HepG2 (cell line): Measurements from ENCODE around the gene PRKCE. TPM values are rescaled to one million over a fixed set of nuclear protein-coding genes. Genes with fewer than 3 reads are reported as not detected.
A peak's percentile ranks its signal among the peaks of the same experiment; 100 is the strongest.

ENCODE experiments used
- ATAC-seq: fragments of 200-7000 bp; cut with Tn5 transposase; 3 replicates; pipeline ENCODE4 v1.9.1; 2020; ENCODE audit warnings: mild to moderate bottlenecking, moderate library complexity
- BruUV-seq: library from RNA; stranded (reverse); fragments of 400-500 nt; replicated peaks from 2 replicates; lab custom pipeline; 2021; lab: Mats Ljungman, UMichigan
- CTCF ChIA-PET: fragments of 300-600 bp; formaldehyde crosslinking; extraction: SDS; loops from one replicate; lab custom pipeline; 2021; ENCODE audit warnings: low total read pairs, inconsistent platforms, low intra/inter-chr PET ratio; lab: Yijun Ruan, JAX
- POLR2A ChIA-PET: fragments of 350-600 bp; sonication (Branson Sonifier 250); formaldehyde crosslinking; loops from one replicate; lab custom pipeline; 2020; ENCODE audit warnings: antibody characterized with exemption, inconsistent platforms; lab: Yijun Ruan, JAX
- DNase-seq: peaks from one replicate; pipeline ENCODE4 v3.0.0-alpha.2; 2015; ENCODE audit warnings: low spot score
- FAIRE-seq: peaks from 3 replicates; lab custom pipeline; 2011; peaks lifted over from hg19 to GRCh38; lab: Jason Lieb, UNC
- H2AFZ ChIP-seq: one replicate; pipeline ENCODE4 v1.6.1; 2011; ENCODE audit warnings: low read length, inconsistent platforms
- H3K27ac ChIP-seq: fragments of 300-600 bp; 3 replicates; pipeline ENCODE4 v1.8.0; 2011; ENCODE audit warnings: mixed run types, mild to moderate bottlenecking, mixed read lengths, low read length, inconsistent platforms; ENCODE audit not compliant: insufficient read depth; ENCODE audit errors: extremely low read length
- H3K27me3 ChIP-seq, 2 experiments: fragments of 200-600 bp in 1 of 2; 2 replicates in 1 of 2; 3 replicates in 1 of 2; pipeline versions ENCODE4 v1.6.0 to v1.8.0; 2011; ENCODE audit warnings: low read length in 2 of 2, mild to moderate bottlenecking in 2 of 2, moderate library complexity in 2 of 2, inconsistent platforms in 1 of 2; ENCODE audit not compliant: insufficient read depth in 2 of 2, control insufficient read depth in 1 of 2
- H3K36me3 ChIP-seq, 2 experiments: fragments of 200-600 bp in 1 of 2; replicated peaks in 1 of 2; 2 replicates in 1 of 2; 3 replicates in 1 of 2; pipeline versions ENCODE4 v1.5.1 to v1.8.0; 2011; ENCODE audit warnings: low read length in 2 of 2, inconsistent platforms in 1 of 2; ENCODE audit not compliant: insufficient read depth in 2 of 2, control insufficient read depth in 1 of 2
- H3K4me1 ChIP-seq: 2 replicates; pipeline ENCODE4 v1.5.1; 2012; ENCODE audit warnings: low read length, inconsistent platforms; ENCODE audit not compliant: insufficient read depth
- H3K4me2 ChIP-seq: 2 replicates; pipeline ENCODE4 v1.6.0; 2011; ENCODE audit warnings: low read depth, low read length, inconsistent platforms
- H3K4me3 ChIP-seq, 3 experiments: fragments of 200-600 bp in 1 of 3; sonication (generic), shearing (Covaris generic) in 1 of 3; replicated peaks in 1 of 3; 2 replicates each; pipeline ENCODE4 v1.5.1; 2011 to 2016; ENCODE audit warnings: low read length in 3 of 3, inconsistent platforms in 2 of 3, low read depth in 2 of 3, mild to moderate bottlenecking in 2 of 3, control low read depth in 1 of 3, mixed read lengths in 1 of 3; ENCODE audit not compliant: insufficient read depth in 1 of 3
- H3K79me2 ChIP-seq: one replicate; pipeline ENCODE4 v1.6.1; 2011; ENCODE audit warnings: low read length, inconsistent platforms; ENCODE audit not compliant: insufficient read depth
- H3K9ac ChIP-seq: 2 replicates; pipeline ENCODE4 v1.6.0; 2011; ENCODE audit warnings: mild to moderate bottlenecking, low read depth, low read length, inconsistent platforms; ENCODE audit not compliant: insufficient read depth
- H3K9me3 ChIP-seq: 2 replicates; pipeline ENCODE4 v1.5.1; 2012; ENCODE audit warnings: mild to moderate bottlenecking, low read length
- H4K20me1 ChIP-seq: 2 replicates; pipeline ENCODE4 v1.6.0; 2011; ENCODE audit warnings: inconsistent platforms, mild to moderate bottlenecking, low read length, moderate library complexity; ENCODE audit not compliant: insufficient read depth
- ATF7 ChIP-seq, 2 experiments: fragments of 450-650 bp in 1 of 2; sonication (generic) in 1 of 2; formaldehyde crosslinking in 1 of 2; IDR thresholded peaks; 2 replicates each; pipeline versions ENCODE4 v1.4.0 to v1.6.1; 2016 to 2020; ENCODE audit warnings: antibody characterized with exemption in 1 of 2, mild to moderate bottlenecking in 1 of 2, missing genetic modification reagents in 1 of 2
- KLF9 ChIP-seq: IDR thresholded peaks from 2 replicates; pipeline ENCODE4 v1.6.1; 2016; ENCODE audit warnings: low read depth
- NFE2 ChIP-seq: sonication (generic); formaldehyde crosslinking; IDR thresholded peaks from 2 replicates; pipeline ENCODE4 v1.4.0; 2020; ENCODE audit warnings: missing genetic modification reagents
- TEAD3 ChIP-seq: optimal IDR thresholded peaks from 2 replicates; pipeline ENCODE3; 2016; ENCODE audit warnings: borderline replicate concordance
- ZNF282 ChIP-seq: fragments of 450-650 bp; IDR thresholded peaks from 2 replicates; pipeline ENCODE4 v1.6.1; 2018; ENCODE audit not compliant: partially characterized antibody
- ZNF768 ChIP-seq: sonication (generic); formaldehyde crosslinking; IDR thresholded peaks from 2 replicates; pipeline ENCODE4 v1.4.0; 2020; ENCODE audit warnings: missing genetic modification reagents
- WGBS: methylation state at CpG from one replicate; pipeline ENCODE4 v1.1.6; 2017; ENCODE audit warnings: low lambda C conversion rate; 5-methylcytosine and 5-hydroxymethylcytosine counted together
- in situ Hi-C: cut with HindIII; loops from 2 replicates; pipeline ENCODE4 v1.10.0; 2017; ENCODE audit warnings: low pct_unique_long_range_greater_than_20kb; ENCODE audit not compliant: extremely low pct_ligation_motif_present
- intact Hi-C: fragments of 100-400 bp; cut with micrococcal nuclease; formaldehyde crosslinking; loops from one replicate; pipeline ENCODE4 v1.10.0; 2022; ENCODE audit not compliant: unreplicated experiment
- polyA plus RNA-seq, 8 experiments: library from polyadenylated mRNA; depleted of rRNA in 3 of 8; stranded (reverse) in 7 of 8; unstranded in 1 of 8; fragments of >200 nt; fragmentation: Illumina TruSeq in 4 of 8; extraction: Trizol in 4 of 8; gene quantifications; 2 replicates each; pipeline versions ENCODE4 v1.2.1 to v1.2.3, GENCODE V29; 2011 to 2016; ENCODE audit warnings: low read depth in 4 of 8, missing spikeins in 1 of 8, mixed read lengths in 1 of 8; ENCODE audit not compliant: insufficient read depth in 1 of 8
- total RNA-seq, 5 experiments: library from RNA; depleted of rRNA; stranded (reverse); fragments of >200 nt; fragmentation: Illumina TruSeq; extraction: Trizol; gene quantifications; 2 replicates each; pipeline ENCODE4 v1.2.3, GENCODE V29; 2016; ENCODE audit warnings: low read depth in 1 of 5

Gene PRKCE
- total and polyA plus RNA-seq, 2 of the 13 experiments (the other 11 are each of a cell fraction or from before 2014, with no cell fraction given) = 1.0 to 3.9 TPM

DNA sequence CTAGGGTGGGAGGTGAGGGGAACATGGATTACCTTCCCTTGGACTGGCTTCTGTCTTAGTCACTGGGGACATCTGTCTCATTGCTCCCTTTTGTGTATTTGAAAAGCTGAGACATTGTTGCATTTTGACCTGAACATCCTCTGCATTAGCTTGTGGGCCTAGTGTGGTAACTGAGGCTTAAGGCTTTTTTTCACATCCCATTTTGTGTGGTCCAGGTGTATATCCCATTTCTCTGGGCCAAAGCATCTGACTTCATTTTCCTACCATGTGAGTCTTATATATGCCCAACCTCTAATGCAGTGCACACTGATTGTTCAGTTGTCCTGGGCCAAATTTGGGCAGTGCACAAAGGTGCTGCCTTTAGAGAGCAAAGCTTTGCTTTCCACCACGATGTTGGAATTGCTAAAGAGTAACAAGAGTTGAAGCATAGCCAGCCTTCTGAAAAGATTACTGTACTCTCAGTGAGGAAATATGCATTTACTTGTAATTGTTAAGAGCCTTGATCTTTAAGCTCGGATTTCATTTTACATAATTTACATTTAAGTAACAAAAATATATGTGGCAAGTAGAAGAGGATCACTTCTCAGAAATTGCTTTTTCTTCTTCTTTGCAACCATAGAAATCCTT is 13.3 kb downstream of the PRKCE start:
- FAIRE-seq (no peak), DNase-seq (no peak), ATAC-seq (no peak)
- ChIA-PET POLR2A (no interaction called here), CTCF (no interaction called here)
- H3K27me3 ChIP-seq = no peaks in the 10 kb centered on the region
- 0 out of 2 replicates have a peak, but pooled peaks cover 3% of the 10 kb centered on the region for H4K20me1 ChIP-seq
- H3K79me2 ChIP-seq = no peaks in the 10 kb centered on the region
- intact Hi-C loops = no loop called here
- H3K4me2 ChIP-seq = no peak overlapping the region
- 28% methylated on average over 2 of the region's 2 CpGs for WGBS
- no peak for TF ChIP-seq TEAD3
- TF ChIP-seq NFE2 (CRISPR knock-in tag) = no peak
- no peak for TF ChIP-seq KLF9 (CRISPR knock-in tag)
- TF ChIP-seq ATF7 (IDR thresholded peaks at IDR 0.05) = no peak
- no peak for TF ChIP-seq ATF7 (CRISPR knock-in tag; IDR thresholded peaks at IDR 0.05)
- no peaks in the 10 kb centered on the region for H3K9me3 ChIP-seq
- no peak overlapping the region for H3K4me3 ChIP-seq
- in situ Hi-C loops = no loop called here
- no peak overlapping the region for H3K9ac ChIP-seq
- no peak overlapping the region for H3K27ac ChIP-seq
- H2AFZ ChIP-seq = no peak overlapping the region
- H3K36me3 ChIP-seq = no peaks in the 10 kb centered on the region
- H3K4me1 ChIP-seq = no peaks in the 10 kb centered on the region
- BruUV-seq = no TSS peak

DNA sequence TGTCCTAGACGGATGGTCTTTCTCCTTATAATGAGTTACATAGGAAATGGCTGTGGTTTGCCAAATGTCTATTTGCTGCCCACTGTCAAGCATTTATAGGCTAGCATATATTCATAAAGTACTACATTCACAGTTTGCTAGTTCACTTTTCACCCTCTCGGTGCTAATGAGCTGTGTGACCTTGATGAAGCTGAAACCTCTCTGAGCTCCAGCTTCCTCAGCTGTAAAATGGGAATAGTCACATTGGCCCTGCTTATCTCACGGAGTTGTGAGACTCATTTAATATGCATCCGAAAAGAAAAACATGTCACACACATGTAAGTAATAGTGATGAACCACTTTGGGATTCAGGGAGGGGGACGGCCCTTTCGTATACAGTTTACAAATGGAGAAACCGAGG is 17.0 kb downstream of the PRKCE start:
- CTCF ChIA-PET = no interaction called here
- H3K27ac ChIP-seq = no peak overlapping the region
- ATAC-seq = no peak

More for the DNA sequence above, 17.0 kb downstream of the PRKCE start:
- FAIRE-seq (no peak), DNase-seq (no peak)
- no peak overlapping the region for H3K4me2 ChIP-seq
- H3K4me3 ChIP-seq = no peak overlapping the region
- no peaks in the 10 kb centered on the region for H3K9me3 ChIP-seq
- in situ Hi-C loops = no loop called here
- no peaks in the 10 kb centered on the region for H4K20me1 ChIP-seq
- no peaks in the 10 kb centered on the region for H3K36me3 ChIP-seq
- no peak overlapping the region for H3K9ac ChIP-seq
- no TSS peak for BruUV-seq
- peak; percentile 37; the same call in 1 of the 2 replicates for TF ChIP-seq ZNF768 (CRISPR knock-in tag)
- no peak for TF ChIP-seq ZNF282
- WGBS = 84% methylated on average over 7 of the region's 7 CpGs
- H3K27me3 ChIP-seq = no peaks in the 10 kb centered on the region
- no peaks in the 10 kb centered on the region for H3K4me1 ChIP-seq
- POLR2A ChIA-PET = no interaction called here
- intact Hi-C loops = no loop called here
- no peak overlapping the region for H2AFZ ChIP-seq
- no peaks in the 10 kb centered on the region for H3K79me2 ChIP-seq
